ENCODE data around the gene NANOGP8. TPM values are rescaled to one million over a fixed set of nuclear protein-coding genes. Genes with fewer than 3 reads are reported as not detected.

Gene NANOGP8
- total RNA-seq, 1 donor from 2014 or later = 0.54 TPM

DNA sequence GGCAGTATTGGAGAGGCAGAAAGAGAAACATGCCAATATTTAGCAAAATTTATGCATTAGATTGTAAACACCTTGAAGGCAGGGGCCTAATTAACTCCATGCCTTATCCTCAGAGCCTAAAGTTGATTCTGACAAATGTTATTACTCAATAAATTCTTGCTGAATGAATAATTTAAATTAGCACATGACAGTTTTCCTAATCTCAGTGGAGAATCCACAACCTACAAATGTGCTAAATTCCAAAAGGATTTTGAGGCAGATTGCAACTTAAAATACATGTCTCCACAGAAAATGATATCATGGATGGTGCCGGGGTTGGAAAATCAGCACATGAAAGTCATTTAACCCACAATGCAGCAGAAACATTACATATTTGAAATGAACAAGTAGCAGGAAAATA lies 41.1 kb upstream of the NANOGP8 start:
- TF ChIP-seq, protein P1, sequence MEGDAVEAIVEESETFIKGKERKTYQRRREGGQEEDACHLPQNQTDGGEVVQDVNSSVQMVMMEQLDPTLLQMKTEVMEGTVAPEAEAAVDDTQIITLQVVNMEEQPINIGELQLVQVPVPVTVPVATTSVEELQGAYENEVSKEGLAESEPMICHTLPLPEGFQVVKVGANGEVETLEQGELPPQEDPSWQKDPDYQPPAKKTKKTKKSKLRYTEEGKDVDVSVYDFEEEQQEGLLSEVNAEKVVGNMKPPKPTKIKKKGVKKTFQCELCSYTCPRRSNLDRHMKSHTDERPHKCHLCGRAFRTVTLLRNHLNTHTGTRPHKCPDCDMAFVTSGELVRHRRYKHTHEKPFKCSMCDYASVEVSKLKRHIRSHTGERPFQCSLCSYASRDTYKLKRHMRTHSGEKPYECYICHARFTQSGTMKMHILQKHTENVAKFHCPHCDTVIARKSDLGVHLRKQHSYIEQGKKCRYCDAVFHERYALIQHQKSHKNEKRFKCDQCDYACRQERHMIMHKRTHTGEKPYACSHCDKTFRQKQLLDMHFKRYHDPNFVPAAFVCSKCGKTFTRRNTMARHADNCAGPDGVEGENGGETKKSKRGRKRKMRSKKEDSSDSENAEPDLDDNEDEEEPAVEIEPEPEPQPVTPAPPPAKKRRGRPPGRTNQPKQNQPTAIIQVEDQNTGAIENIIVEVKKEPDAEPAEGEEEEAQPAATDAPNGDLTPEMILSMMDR (IDR thresholded peaks at IDR 0.05) = no peak
- H3K9me3 Mint-ChIP-seq (ENCODE audit: unreplicated experiment) = peaks cover 8% of the 10 kb centered on the region
- H3K27me3 Mint-ChIP-seq (ENCODE audit: unreplicated experiment) = no peaks in the 10 kb centered on the region
- no peak overlapping the region for H3K4me3 Mint-ChIP-seq (ENCODE audit: unreplicated experiment)
- no peak for DNase-seq (ENCODE audit: extremely low spot score, unreplicated experiment)
- H3K36me3 Mint-ChIP-seq (ENCODE audit: unreplicated experiment) = no peaks in the 10 kb centered on the region
- H3K27ac Mint-ChIP-seq (ENCODE audit: unreplicated experiment) = no peak overlapping the region
- no peaks in the 10 kb centered on the region for H3K4me1 Mint-ChIP-seq (ENCODE audit: unreplicated experiment)

DNA sequence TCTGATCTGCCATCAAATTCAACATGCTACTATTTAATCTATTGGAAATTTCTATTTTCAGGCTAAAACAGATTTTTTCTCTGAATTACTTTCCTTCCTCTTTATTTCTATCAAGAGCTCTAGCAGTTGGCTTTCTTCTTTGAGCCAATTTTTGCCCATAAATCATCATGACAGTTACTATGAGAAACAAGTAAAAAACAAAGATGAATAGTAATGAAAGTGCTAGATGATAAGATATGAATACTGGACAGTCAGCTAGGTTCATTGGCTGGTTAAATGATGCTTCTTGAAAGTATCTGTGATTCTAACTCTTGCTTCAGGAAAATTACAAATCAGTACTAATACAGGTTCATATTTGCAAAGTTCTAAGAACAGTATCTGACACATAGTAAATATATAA lies 38.6 kb upstream of the NANOGP8 start:
- Mint-ChIP-seq H3K9me3 (ENCODE audit: unreplicated experiment) (peaks cover 8% of the 10 kb centered on the region), H3K27me3 (ENCODE audit: unreplicated experiment) (no peaks in the 10 kb centered on the region), H3K27ac (ENCODE audit: unreplicated experiment) (no peak overlapping the region), H3K4me1 (ENCODE audit: unreplicated experiment) (no peaks in the 10 kb centered on the region), H3K4me3 (ENCODE audit: unreplicated experiment) (no peak overlapping the region), H3K36me3 (ENCODE audit: unreplicated experiment) (no peaks in the 10 kb centered on the region)
- DNase-seq (ENCODE audit: extremely low spot score, unreplicated experiment) = no peak
- TF ChIP-seq, protein P1 (IDR thresholded peaks at IDR 0.05) = no peak

DNA sequence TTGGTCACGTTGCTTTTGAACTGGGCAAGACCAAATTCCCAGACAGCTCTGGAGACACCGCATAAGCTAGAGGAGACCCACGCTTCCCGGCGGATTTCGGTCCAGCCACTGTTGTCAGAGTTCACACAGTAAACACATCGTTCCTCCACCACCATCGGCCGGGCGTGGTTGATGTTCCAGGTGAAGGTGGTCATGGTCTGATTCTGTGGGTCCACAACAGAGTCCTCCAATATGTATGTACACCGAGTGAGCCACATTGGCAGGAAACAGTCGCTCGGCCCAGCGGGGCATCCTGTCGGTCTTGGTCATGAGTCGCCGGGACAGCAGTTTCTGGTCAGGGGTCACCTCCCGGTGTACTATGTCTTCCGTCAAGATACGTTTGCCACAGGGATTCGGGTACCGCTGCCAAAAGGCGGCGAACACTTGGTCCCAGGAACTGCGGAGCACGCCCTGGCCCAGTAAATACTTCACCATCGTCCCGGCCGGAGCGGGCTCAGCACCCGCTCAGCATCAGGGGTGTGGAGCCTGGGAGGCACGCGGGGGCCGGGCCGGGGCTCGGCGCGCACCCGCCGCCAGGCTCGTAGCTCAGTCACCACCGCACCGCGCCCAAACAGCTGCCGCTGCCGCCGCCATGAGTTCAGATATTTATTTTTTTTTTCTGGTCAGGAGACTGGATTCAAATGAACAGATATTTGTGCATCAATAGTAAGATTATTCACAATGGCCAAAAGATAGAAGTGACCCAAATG lies 36.7 kb upstream of the NANOGP8 start:
- TF ChIP-seq, protein P1 (IDR thresholded peaks at IDR 0.05) = no peak
- DNase-seq (ENCODE audit: extremely low spot score, unreplicated experiment) = no peak
- Mint-ChIP-seq H3K27me3 (ENCODE audit: unreplicated experiment) (no peaks in the 10 kb centered on the region), H3K27ac (ENCODE audit: unreplicated experiment) (no peak overlapping the region), H3K4me3 (ENCODE audit: unreplicated experiment) (no peak overlapping the region), H3K9me3 (ENCODE audit: unreplicated experiment) (peaks cover 4% of the 10 kb centered on the region), H3K4me1 (ENCODE audit: unreplicated experiment) (no peaks in the 10 kb centered on the region), H3K36me3 (ENCODE audit: unreplicated experiment) (no peaks in the 10 kb centered on the region)

DNA sequence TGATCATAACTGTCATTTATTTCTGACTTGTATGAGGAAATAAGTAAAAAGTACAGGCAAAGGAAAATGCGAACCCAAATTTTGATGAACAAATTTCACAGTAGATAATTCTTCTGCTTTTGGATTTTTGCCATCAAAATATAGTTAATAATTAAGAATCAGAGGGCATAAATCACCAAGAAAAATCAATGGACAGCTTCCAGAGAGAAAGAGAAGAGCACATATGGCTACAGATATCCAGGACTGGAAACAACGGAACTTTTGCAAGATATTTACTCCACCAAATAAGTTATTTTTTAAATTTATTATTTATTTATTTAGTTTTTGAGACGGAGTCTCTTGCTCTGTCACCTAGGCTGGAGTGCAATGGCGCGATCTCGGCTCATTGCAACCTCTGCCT lies 35.1 kb upstream of the NANOGP8 start:
- Mint-ChIP-seq H3K9me3 (ENCODE audit: unreplicated experiment) (peaks cover 4% of the 10 kb centered on the region), H3K4me1 (ENCODE audit: unreplicated experiment) (no peaks in the 10 kb centered on the region), H3K36me3 (ENCODE audit: unreplicated experiment) (no peaks in the 10 kb centered on the region), H3K4me3 (ENCODE audit: unreplicated experiment) (no peak overlapping the region), H3K27me3 (ENCODE audit: unreplicated experiment) (no peaks in the 10 kb centered on the region), H3K27ac (ENCODE audit: unreplicated experiment) (no peak overlapping the region)
- TF ChIP-seq, protein P1 (IDR thresholded peaks at IDR 0.05) = no peak
- no peak for DNase-seq (ENCODE audit: extremely low spot score, unreplicated experiment)

DNA sequence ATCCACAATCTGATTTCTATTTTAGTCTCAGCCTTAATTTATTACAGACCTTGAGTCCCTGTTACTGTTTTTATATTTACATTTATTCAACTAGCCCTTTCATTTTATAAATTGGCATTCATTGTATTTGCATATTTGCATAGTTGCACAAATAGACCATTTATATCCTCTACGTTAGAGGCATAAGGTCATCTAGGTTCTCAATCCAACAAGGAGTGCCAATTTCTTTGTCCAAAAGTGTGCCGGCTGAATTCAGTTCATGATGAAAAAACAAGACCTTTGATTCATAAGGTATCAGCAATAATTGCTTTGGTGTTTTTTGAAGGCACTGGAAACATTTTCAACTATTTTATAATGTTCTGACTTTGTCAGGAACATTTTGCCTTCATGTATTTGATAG lies 33.9 kb upstream of the NANOGP8 start:
- Mint-ChIP-seq H3K27ac (ENCODE audit: unreplicated experiment) (no peak overlapping the region), H3K4me3 (ENCODE audit: unreplicated experiment) (no peak overlapping the region), H3K27me3 (ENCODE audit: unreplicated experiment) (no peaks in the 10 kb centered on the region), H3K9me3 (ENCODE audit: unreplicated experiment) (no peaks in the 10 kb centered on the region), H3K4me1 (ENCODE audit: unreplicated experiment) (no peaks in the 10 kb centered on the region), H3K36me3 (ENCODE audit: unreplicated experiment) (no peaks in the 10 kb centered on the region)
- TF ChIP-seq, protein P1 (IDR thresholded peaks at IDR 0.05) = no peak
- no peak for DNase-seq (ENCODE audit: extremely low spot score, unreplicated experiment)

Measured in osteocyte (in vitro differentiated cells).